Measurements from ENCODE around the gene IL19. TPM values are rescaled to one million over a fixed set of nuclear protein-coding genes. Genes with fewer than 3 reads are reported as not detected.

The IL19 gene
- total and polyA plus RNA-seq, 2 donors (not counting 3 experiments of a cell fraction or from before 2014, with no cell fraction given), result not detected

- H3K9me1 ChIP-seq (replicated peaks; ENCODE audit: control insufficient read depth, extremely low read depth, insufficient read depth, low read length), result no peaks in the 10 kb centered on the region
- DNase-seq (ENCODE audit: low read depth, low spot score) (no peak), FAIRE-seq (no peak)
- no peaks in the 10 kb centered on the region for H4K20me1 ChIP-seq (replicated peaks; ENCODE audit: control insufficient read depth, extremely low read depth, insufficient read depth, low read length)
- no peak overlapping the region for H3K27ac ChIP-seq (ENCODE audit: insufficient read depth, low read depth, low read length)
- TF ChIP-seq MAX (IDR thresholded peaks at IDR 0.05; ENCODE audit: insufficient read depth, insufficient read length), result no peak
- TF ChIP-seq GATA2 (IDR thresholded peaks at IDR 0.05; ENCODE audit: insufficient read depth, insufficient read length, low read depth, low read length), result no peak
- no peak for TF ChIP-seq EZH2 (IDR thresholded peaks at IDR 0.05; ENCODE audit: borderline replicate concordance, low read depth, low read length, severe bottlenecking)
- no peak for TF ChIP-seq MYC (IDR thresholded peaks at IDR 0.05; ENCODE audit: low read depth, low read length)
- no peak for TF ChIP-seq POLR2A (IDR thresholded peaks at IDR 0.05; ENCODE audit: low read depth, low read length)
- no peak for TF ChIP-seq JUN (IDR thresholded peaks at IDR 0.05; ENCODE audit: borderline replicate concordance, insufficient read depth, insufficient read length, low read depth)
- TF ChIP-seq POLR2AphosphoS5 (IDR thresholded peaks at IDR 0.05; ENCODE audit: insufficient read depth, low read depth, low read length), result no peak
- TF ChIP-seq, protein P1, sequence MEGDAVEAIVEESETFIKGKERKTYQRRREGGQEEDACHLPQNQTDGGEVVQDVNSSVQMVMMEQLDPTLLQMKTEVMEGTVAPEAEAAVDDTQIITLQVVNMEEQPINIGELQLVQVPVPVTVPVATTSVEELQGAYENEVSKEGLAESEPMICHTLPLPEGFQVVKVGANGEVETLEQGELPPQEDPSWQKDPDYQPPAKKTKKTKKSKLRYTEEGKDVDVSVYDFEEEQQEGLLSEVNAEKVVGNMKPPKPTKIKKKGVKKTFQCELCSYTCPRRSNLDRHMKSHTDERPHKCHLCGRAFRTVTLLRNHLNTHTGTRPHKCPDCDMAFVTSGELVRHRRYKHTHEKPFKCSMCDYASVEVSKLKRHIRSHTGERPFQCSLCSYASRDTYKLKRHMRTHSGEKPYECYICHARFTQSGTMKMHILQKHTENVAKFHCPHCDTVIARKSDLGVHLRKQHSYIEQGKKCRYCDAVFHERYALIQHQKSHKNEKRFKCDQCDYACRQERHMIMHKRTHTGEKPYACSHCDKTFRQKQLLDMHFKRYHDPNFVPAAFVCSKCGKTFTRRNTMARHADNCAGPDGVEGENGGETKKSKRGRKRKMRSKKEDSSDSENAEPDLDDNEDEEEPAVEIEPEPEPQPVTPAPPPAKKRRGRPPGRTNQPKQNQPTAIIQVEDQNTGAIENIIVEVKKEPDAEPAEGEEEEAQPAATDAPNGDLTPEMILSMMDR (IDR thresholded peaks at IDR 0.05; ENCODE audit: extremely low read depth in 1 of 2, insufficient read depth in 1 of 2, low read depth in 1 of 2, low read length in 2 of 2), result no peak
- TF ChIP-seq FOS (IDR thresholded peaks at IDR 0.05; ENCODE audit: borderline replicate concordance, insufficient read depth, low read length), result no peak
- no peaks in the 10 kb centered on the region for H3K9me3 ChIP-seq (replicated peaks; ENCODE audit: control insufficient read depth, insufficient read depth, low read length)
- BruUV-seq (replicated peaks), result no TSS peak
- H3K9ac ChIP-seq (replicated peaks; ENCODE audit: extremely low read depth, insufficient read depth, low read length), result no peak overlapping the region
- H3K4me2 ChIP-seq (ENCODE audit: insufficient read depth, low read length), result no peak overlapping the region
- H3K36me3 ChIP-seq (ENCODE audit: control insufficient read depth in 2 of 2, extremely low read depth in 1 of 2, insufficient read depth in 2 of 2, low read length in 2 of 2), result peaks cover 0 to 4% of the 10 kb centered on the region in 2 experiments
- H3K4me3 ChIP-seq (replicated peaks in 1 of 3; ENCODE audit: insufficient read depth in 1 of 3, low read depth in 1 of 3, low read length in 3 of 3), result no peak overlapping the region
- H3K27me3 ChIP-seq (ENCODE audit: control insufficient read depth in 2 of 2, insufficient read depth in 2 of 2, low read length in 2 of 2), result peaks cover 0 to 4% of the 10 kb centered on the region in 2 experiments
- ChIA-PET POLR2A (no interaction called here), CTCF (interaction anchor here (1.4 kb wide), 1 partner anchor 175 kb away, joined by 10 read pairs; no protein-coding TSS in a partner anchor)
- peaks cover 13% of the 10 kb centered on the region for H3K4me1 ChIP-seq (ENCODE audit: control insufficient read depth, extremely low read depth, insufficient read depth, low read length)
- intact Hi-C loops (cut with micrococcal nuclease), result no loop called here
- no peaks in the 10 kb centered on the region for H3K79me2 ChIP-seq (ENCODE audit: control insufficient read depth, insufficient read depth, low read length)
- no peak overlapping the region for H2AFZ ChIP-seq (ENCODE audit: low read depth, low read length)
- dilution Hi-C loops (cut with MboI; ENCODE audit: extremely low pct_ligation_motif_present, low sequenced_read_pairs), result no loop called here
These were observed 32.8 kb upstream of the IL19 start for GRCh38 chr1:206737729-206738201.

Data from endothelial cell of umbilical vein (primary cell).